H1 (cell line): ENCODE measurements around the gene ZNF521. TPM values are rescaled to one million over a fixed set of nuclear protein-coding genes. Genes with fewer than 3 reads are reported as not detected.

Experiments
- NANOG ChIP-seq: IDR thresholded peaks from 2 replicates; pipeline ENCODE4 v1.6.1; 2011; ENCODE audit warnings: low read length, low read depth, mild to moderate bottlenecking, inconsistent platforms; ENCODE audit not compliant: insufficient read depth, poor library complexity, severe bottlenecking
- RBBP5 ChIP-seq: IDR thresholded peaks from 2 replicates; pipeline ENCODE4 v1.7.1; 2012; ENCODE audit warnings: low read depth, mild to moderate bottlenecking, inconsistent platforms, low read length, moderate library complexity, borderline replicate concordance
- polyA plus RNA-seq, 7 experiments: library from polyadenylated mRNA; depleted of rRNA in 3 of 7; stranded (reverse) in 5 of 7; unstranded in 2 of 7; fragments of >200 nt in 5 of 7; fragments of 200-250 nt in 2 of 7; gene quantifications; 1 replicate in 5 of 7; 2 replicates in 1 of 7; 4 replicates in 1 of 7; pipeline versions ENCODE4 v1.2.1 to v1.2.3, GENCODE V29; 2011 to 2013; ENCODE audit warnings: missing spikeins in 2 of 7, mixed read lengths in 2 of 7
- total RNA-seq: library from RNA; stranded (reverse); fragmentation: NEBNext Ultra II Directional; extraction: Animal tissue kit (Norgen Biotek cat#: 25700); gene quantifications from 2 replicates; pipeline ENCODE4 v1.2.1, GENCODE V29; 2021
- TF ChIP-seq, protein P1 (sequence below): IDR thresholded peaks from 2 replicates; pipeline ENCODE4 v1.6.1; 2012; ENCODE audit warnings: low read length, inconsistent platforms

The ZNF521 gene
- total and polyA plus RNA-seq, 2 of the 8 experiments (the other 6 are each of a cell fraction or from before 2014, with no cell fraction given) = 9.5 to 15.8 TPM

DNA sequence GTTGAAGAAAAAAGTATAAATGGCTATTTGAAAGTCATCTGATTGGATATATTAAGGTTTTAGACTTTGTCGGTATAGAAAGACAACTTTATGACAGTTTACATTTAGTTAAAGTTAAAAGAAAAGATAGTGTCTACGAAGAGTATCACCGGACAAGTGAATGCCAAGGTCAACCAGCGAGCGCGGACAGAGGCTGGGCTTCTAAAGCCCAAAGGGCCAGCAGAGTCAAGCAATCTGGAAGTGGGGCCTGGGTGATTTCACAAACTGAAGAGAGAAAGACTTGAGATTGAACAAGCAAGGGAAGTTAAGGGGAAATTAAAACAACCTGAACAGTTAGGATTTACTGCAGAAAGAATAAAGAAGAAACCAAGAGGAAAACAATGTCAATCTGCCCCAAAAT lies 16.3 kb downstream of the ZNF521 start (continued):
- TF ChIP-seq NANOG (no peak), RBBP5 (no peak)
- TF ChIP-seq, protein P1, sequence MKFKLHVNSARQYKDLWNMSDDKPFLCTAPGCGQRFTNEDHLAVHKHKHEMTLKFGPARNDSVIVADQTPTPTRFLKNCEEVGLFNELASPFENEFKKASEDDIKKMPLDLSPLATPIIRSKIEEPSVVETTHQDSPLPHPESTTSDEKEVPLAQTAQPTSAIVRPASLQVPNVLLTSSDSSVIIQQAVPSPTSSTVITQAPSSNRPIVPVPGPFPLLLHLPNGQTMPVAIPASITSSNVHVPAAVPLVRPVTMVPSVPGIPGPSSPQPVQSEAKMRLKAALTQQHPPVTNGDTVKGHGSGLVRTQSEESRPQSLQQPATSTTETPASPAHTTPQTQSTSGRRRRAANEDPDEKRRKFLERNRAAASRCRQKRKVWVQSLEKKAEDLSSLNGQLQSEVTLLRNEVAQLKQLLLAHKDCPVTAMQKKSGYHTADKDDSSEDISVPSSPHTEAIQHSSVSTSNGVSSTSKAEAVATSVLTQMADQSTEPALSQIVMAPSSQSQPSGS = no peak
